IMR-90 (cell line): ENCODE measurements around the gene NOC2L. TPM values are rescaled to one million over a fixed set of nuclear protein-coding genes. Genes with fewer than 3 reads are reported as not detected.

Experiments
- ATAC-seq: fragments of 200-7000 bp; cut with Tn5 transposase; 2 replicates; pipeline ENCODE4 v1.9.1; 2020; ENCODE audit warnings: low read depth, mild to moderate bottlenecking, moderate library complexity
- BruUV-seq: library from RNA; stranded (reverse); fragments of 400-500 nt; replicated peaks from 2 replicates; lab custom pipeline; 2021; lab: Mats Ljungman, UMichigan
- CTCF ChIA-PET: fragments of 300-600 bp; formaldehyde crosslinking; extraction: SDS; loops from one replicate; lab custom pipeline; 2021; ENCODE audit warnings: antibody characterized with exemption; lab: Yijun Ruan, JAX
- POLR2A ChIA-PET: fragments of 300-600 bp; sonication (Branson Sonifier 250); formaldehyde crosslinking; loops from one replicate; lab custom pipeline; 2022; ENCODE audit warnings: antibody characterized with exemption; ENCODE audit not compliant: unreplicated experiment; lab: Charles Lee
- DNase-seq: peaks from one replicate; pipeline ENCODE4 v3.0.0; 2013
- H2AFZ ChIP-seq: replicated peaks from 2 replicates; pipeline ENCODE3; 2013; ENCODE audit warnings: low read length, mild to moderate bottlenecking; ENCODE audit not compliant: poor library complexity
- H2AK5ac ChIP-seq: 2 replicates; pipeline ENCODE4 v1.6.1; 2013; ENCODE audit warnings: low read depth, low read length, inconsistent platforms
- H2AK9ac ChIP-seq: replicated peaks from 2 replicates; pipeline ENCODE3; 2013; ENCODE audit warnings: mild to moderate bottlenecking, low read depth, low read length, moderate library complexity; ENCODE audit not compliant: poor library complexity
- H2BK120ac ChIP-seq: 2 replicates; pipeline ENCODE4 v1.6.1; 2013; ENCODE audit warnings: low read depth, low read length, inconsistent platforms
- H2BK15ac ChIP-seq: 3 replicates; pipeline ENCODE4 v1.6.1; 2013; ENCODE audit warnings: low read depth, low read length, inconsistent platforms
- H2BK20ac ChIP-seq: 2 replicates; pipeline ENCODE4 v1.6.1; 2013; ENCODE audit warnings: low read depth, mild to moderate bottlenecking, inconsistent platforms, low read length, moderate library complexity
- H2BK5ac ChIP-seq: 2 replicates; pipeline ENCODE4 v1.6.1; 2013; ENCODE audit warnings: mild to moderate bottlenecking, low read depth, low read length, inconsistent platforms; ENCODE audit not compliant: poor library complexity, severe bottlenecking
- H3K14ac ChIP-seq: replicated peaks from 2 replicates; pipeline ENCODE4 v1.6.1; 2013; ENCODE audit warnings: low read depth, low read length, inconsistent platforms
- H3K18ac ChIP-seq: 2 replicates; pipeline ENCODE4 v1.6.1; 2013; ENCODE audit warnings: low read depth, low read length, control low read depth
- H3K23ac ChIP-seq: 2 replicates; pipeline ENCODE4 v1.6.1; 2013; ENCODE audit warnings: low read depth, low read length, inconsistent platforms
- H3K27ac ChIP-seq: 2 replicates; pipeline ENCODE4 v1.5.1; 2013; ENCODE audit warnings: mild to moderate bottlenecking, control low read depth, low read length; ENCODE audit not compliant: insufficient read depth
- H3K27me3 ChIP-seq: 2 replicates; pipeline ENCODE4 v1.6.1; 2013; ENCODE audit warnings: low read length; ENCODE audit not compliant: control insufficient read depth, insufficient read depth
- H3K36me3 ChIP-seq: 2 replicates; pipeline ENCODE4 v1.6.1; 2013; ENCODE audit warnings: low read length, mixed read lengths; ENCODE audit not compliant: control insufficient read depth, insufficient read depth
- H3K4ac ChIP-seq: 2 replicates; pipeline ENCODE4 v1.6.1; 2013; ENCODE audit warnings: low read depth, low read length, inconsistent platforms
- H3K4me1 ChIP-seq: 2 replicates; pipeline ENCODE4 v1.6.1; 2013; ENCODE audit warnings: low read length, mixed read lengths; ENCODE audit not compliant: control insufficient read depth, insufficient read depth
- H3K4me2 ChIP-seq: 2 replicates; pipeline ENCODE4 v1.6.1; 2013; ENCODE audit warnings: low read depth, mild to moderate bottlenecking, control low read depth, low read length, moderate library complexity
- H3K4me3 ChIP-seq: 2 replicates; pipeline ENCODE4 v1.5.1; 2013; ENCODE audit warnings: low read depth, mild to moderate bottlenecking, control low read depth, low read length, moderate library complexity; ENCODE audit not compliant: insufficient read depth
- H3K56ac ChIP-seq: 2 replicates; pipeline ENCODE4 v1.6.1; 2013; ENCODE audit warnings: low read length, inconsistent platforms; ENCODE audit not compliant: insufficient read depth; ENCODE audit errors: extremely low read depth
- H3K79me1 ChIP-seq, 2 experiments: 2 replicates each; pipeline ENCODE4 v1.6.1; 2013; ENCODE audit warnings: low read length in 2 of 2, inconsistent platforms in 1 of 2, low read depth in 1 of 2
- H3K9ac ChIP-seq: 2 replicates; pipeline ENCODE4 v1.6.1; 2013; ENCODE audit warnings: low read depth, low read length, control low read depth
- H3K9me1 ChIP-seq: 2 replicates; pipeline ENCODE4 v1.6.1; 2013; ENCODE audit warnings: low read length, inconsistent platforms; ENCODE audit not compliant: insufficient read depth
- H3K9me3 ChIP-seq: 2 replicates; pipeline ENCODE4 v1.6.1; 2013; ENCODE audit warnings: low read length; ENCODE audit not compliant: control insufficient read depth, insufficient read depth
- H4K20me1 ChIP-seq: 2 replicates; pipeline ENCODE4 v1.6.1; 2013; ENCODE audit warnings: low read length, inconsistent platforms; ENCODE audit not compliant: insufficient read depth
- H4K5ac ChIP-seq: 2 replicates; pipeline ENCODE4 v1.6.1; 2013; ENCODE audit warnings: mild to moderate bottlenecking, low read depth, low read length, control low read depth
- H4K8ac ChIP-seq, 2 experiments: 2 replicates each; pipeline ENCODE4 v1.6.1; 2013; ENCODE audit warnings: low read depth in 2 of 2, low read length in 2 of 2, control low read depth in 1 of 2, inconsistent platforms in 1 of 2
- H4K91ac ChIP-seq: 2 replicates; pipeline ENCODE4 v1.6.1; 2013; ENCODE audit warnings: low read depth, low read length, inconsistent platforms; ENCODE audit not compliant: insufficient read depth
- POLR2A ChIP-seq: IDR thresholded peaks from 2 replicates; pipeline ENCODE4 v1.6.1; 2012; ENCODE audit warnings: mild to moderate bottlenecking, low read depth, low read length
- RFX5 ChIP-seq: IDR thresholded peaks from 2 replicates; pipeline ENCODE4 v1.8.0; 2012; ENCODE audit warnings: low read depth, mild to moderate bottlenecking, low read length, moderate library complexity
- WGBS, 2 experiments: methylation state at CpG; one replicate each; pipeline versions ENCODE4 v1.1.5 to v1.1.7; 2013; ENCODE audit warnings: missing lambda C conversion rate in 2 of 2; ENCODE audit not compliant: insufficient read length in 1 of 2; ENCODE audit errors: extremely low coverage in 2 of 2; 5-methylcytosine and 5-hydroxymethylcytosine counted together
- dilution Hi-C: fragments of 300-500 bp; cut with HindIII; formaldehyde crosslinking; loops from one replicate; pipeline ENCODE4 v1.14.3; 2018; ENCODE audit warnings: low sequenced_read_pairs; ENCODE audit not compliant: unreplicated experiment
- in situ Hi-C: fragments of 300-500 bp; cut with MboI; formaldehyde crosslinking; loops from 3 replicates; pipeline ENCODE4 v1.14.3; 2019; ENCODE audit warnings: low sequenced_read_pairs, inconsistent platforms, mixed read lengths
- intact Hi-C: fragments of 100-400 bp; cut with micrococcal nuclease; formaldehyde crosslinking; loops from 2 replicates; pipeline ENCODE4 v1.10.0; 2022
- polyA plus RNA-seq, 3 experiments: library from polyadenylated mRNA; depleted of rRNA; stranded (reverse); fragments of >200 nt; gene quantifications; 2 replicates each; pipeline ENCODE4 v1.2.3, GENCODE V29; 2012; ENCODE audit warnings: low replicate concordance in 1 of 3
- total RNA-seq: library from RNA; depleted of rRNA; stranded (reverse); fragments of >200 nt; gene quantifications from 2 replicates; pipeline ENCODE4 v1.2.3, GENCODE V29; 2012
- TF ChIP-seq, protein P1 (sequence below): fragments of 150-350 bp; IDR thresholded peaks from 2 replicates; pipeline ENCODE4 v1.6.1; 2017; ENCODE audit warnings: mild to moderate bottlenecking, antibody characterized with exemption, low read length, low read depth

Gene NOC2L
- total and polyA plus RNA-seq, 2 of the 4 experiments (the other 2 are of a cell fraction): 74.2 to 106 TPM

GRCh38 chr1:920521-920920 lies 38.5 kb downstream of the NOC2L start:
- Histone ChIP-seq H2AFZ (no peak overlapping the region), H3K4ac (peak overlapping the region; percentile 71; the same call in 1 of the 2 replicates), H4K20me1 (peaks cover 3% of the 10 kb centered on the region), H3K56ac (no peak overlapping the region), H3K36me3 (peaks cover 2% of the 10 kb centered on the region; the same call in 1 of the 2 replicates), H3K14ac (0 out of 2 replicates have a peak overlapping the region, but pooled peaks have one; percentile 59), H3K9ac (no peak overlapping the region), H4K5ac (no peak overlapping the region), H2BK20ac (no peak overlapping the region; the same call in 1 of the 2 replicates), H2BK15ac (no peak overlapping the region), H3K27me3 (no peaks in the 10 kb centered on the region; the same call in 1 of the 2 replicates), H2BK5ac (no peak overlapping the region), H3K79me1 (peaks cover 4 to 15% of the 10 kb centered on the region in 2 experiments; a peak in 1 of 4 replicates), H3K9me1 (peaks cover 5% of the 10 kb centered on the region), H3K23ac (0 out of 2 replicates have a peak overlapping the region, but pooled peaks have one; percentile 38), H3K4me3 (no peak overlapping the region), H2AK9ac (no peak overlapping the region), H3K18ac (no peak overlapping the region), H3K4me1 (peaks cover 24% of the 10 kb centered on the region), H4K8ac (peak overlapping the region in 1 of 2 experiments; percentile 36; a peak in 1 of 4 replicates), H3K9me3 (no peaks in the 10 kb centered on the region), H3K27ac (no peak overlapping the region), H4K91ac (peak overlapping the region; percentile 31), H2BK120ac (no peak overlapping the region; the same call in 1 of the 2 replicates), H2AK5ac (peak overlapping the region; percentile 31), H3K4me2 (0 out of 2 replicates have a peak overlapping the region, but pooled peaks have one; percentile 62)
- no TSS peak for BruUV-seq
- intact Hi-C loops: loop anchor here (5.0 kb wide), 1 partner anchor 37 kb away; the partner anchor contains the start of gene NOC2L
- in situ Hi-C loops: no loop called here
- 0% methylated on average over 1 of the region's 13 CpGs; no CpG with 5 or more reads in 1 of the 2 experiments for WGBS, 2 experiments
- CTCF ChIA-PET: interaction anchor here (1.1 kb wide), 1 partner anchor 8 kb away, joined by 5 read pairs; no protein-coding TSS in a partner anchor
- TF ChIP-seq, protein P1, sequence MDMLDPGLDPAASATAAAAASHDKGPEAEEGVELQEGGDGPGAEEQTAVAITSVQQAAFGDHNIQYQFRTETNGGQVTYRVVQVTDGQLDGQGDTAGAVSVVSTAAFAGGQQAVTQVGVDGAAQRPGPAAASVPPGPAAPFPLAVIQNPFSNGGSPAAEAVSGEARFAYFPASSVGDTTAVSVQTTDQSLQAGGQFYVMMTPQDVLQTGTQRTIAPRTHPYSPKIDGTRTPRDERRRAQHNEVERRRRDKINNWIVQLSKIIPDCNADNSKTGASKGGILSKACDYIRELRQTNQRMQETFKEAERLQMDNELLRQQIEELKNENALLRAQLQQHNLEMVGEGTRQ: no peak
- no peak for TF ChIP-seq POLR2A
- TF ChIP-seq RFX5: no peak
- DNase-seq (no peak), ATAC-seq (no peak)
- dilution Hi-C loops: no loop called here
- POLR2A ChIA-PET: no interaction called here
